HG03457 (cell line): Measurements from ENCODE around the gene MCF2L2.
"Not testable (repeated sequence)": the region's sequence is repeated elsewhere in the genome, so short reads cannot be mapped to it uniquely, and the experiment has no call there.

Experiments
- ATAC-seq: cut with Tn5 transposase; IDR thresholded peaks from one replicate; pipeline ENCODE4 v1.9.1; 2021; ENCODE audit warnings: moderate number of reproducible peaks; ENCODE audit not compliant: unreplicated experiment

Gene MCF2L2

DNA sequence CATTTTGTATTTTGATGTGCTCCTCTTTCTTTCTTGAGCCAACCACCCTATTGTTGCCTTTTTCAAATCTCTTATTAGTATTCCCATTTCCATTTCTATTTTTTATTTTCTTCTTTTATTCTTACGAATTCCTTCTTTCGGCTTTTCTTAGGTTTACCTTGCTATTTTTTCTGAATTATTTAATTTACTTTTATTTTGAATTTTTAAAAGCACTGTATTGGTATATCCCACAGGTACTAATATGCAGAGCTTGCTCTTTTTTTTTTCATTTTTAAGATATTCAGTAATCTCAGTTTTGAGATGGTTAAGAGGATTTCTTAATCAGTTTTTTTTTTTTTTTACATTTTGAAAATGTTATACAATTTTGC, 18.4 kb upstream of the MCF2L2 start:
- ATAC-seq, result no peak

DNA sequence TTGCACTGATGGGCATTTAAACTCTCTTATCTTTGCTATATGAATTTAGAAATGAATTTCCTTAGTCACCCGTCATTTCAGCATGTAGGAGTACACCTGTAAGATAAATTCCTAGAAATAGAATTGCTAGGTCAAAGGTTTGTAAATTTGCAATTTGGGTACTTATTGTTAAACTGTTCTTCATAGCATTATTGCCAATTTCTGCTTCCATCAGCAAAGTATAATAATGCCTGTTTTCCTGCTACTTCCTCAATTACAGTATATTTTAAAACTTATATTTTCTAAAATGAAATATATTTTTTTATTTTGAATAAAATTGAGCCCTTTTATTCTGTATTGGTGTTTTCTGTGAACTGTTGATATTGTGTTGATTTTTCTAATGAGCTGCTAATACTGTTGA, 16.3 kb upstream of the MCF2L2 start:
- no peak for ATAC-seq

DNA sequence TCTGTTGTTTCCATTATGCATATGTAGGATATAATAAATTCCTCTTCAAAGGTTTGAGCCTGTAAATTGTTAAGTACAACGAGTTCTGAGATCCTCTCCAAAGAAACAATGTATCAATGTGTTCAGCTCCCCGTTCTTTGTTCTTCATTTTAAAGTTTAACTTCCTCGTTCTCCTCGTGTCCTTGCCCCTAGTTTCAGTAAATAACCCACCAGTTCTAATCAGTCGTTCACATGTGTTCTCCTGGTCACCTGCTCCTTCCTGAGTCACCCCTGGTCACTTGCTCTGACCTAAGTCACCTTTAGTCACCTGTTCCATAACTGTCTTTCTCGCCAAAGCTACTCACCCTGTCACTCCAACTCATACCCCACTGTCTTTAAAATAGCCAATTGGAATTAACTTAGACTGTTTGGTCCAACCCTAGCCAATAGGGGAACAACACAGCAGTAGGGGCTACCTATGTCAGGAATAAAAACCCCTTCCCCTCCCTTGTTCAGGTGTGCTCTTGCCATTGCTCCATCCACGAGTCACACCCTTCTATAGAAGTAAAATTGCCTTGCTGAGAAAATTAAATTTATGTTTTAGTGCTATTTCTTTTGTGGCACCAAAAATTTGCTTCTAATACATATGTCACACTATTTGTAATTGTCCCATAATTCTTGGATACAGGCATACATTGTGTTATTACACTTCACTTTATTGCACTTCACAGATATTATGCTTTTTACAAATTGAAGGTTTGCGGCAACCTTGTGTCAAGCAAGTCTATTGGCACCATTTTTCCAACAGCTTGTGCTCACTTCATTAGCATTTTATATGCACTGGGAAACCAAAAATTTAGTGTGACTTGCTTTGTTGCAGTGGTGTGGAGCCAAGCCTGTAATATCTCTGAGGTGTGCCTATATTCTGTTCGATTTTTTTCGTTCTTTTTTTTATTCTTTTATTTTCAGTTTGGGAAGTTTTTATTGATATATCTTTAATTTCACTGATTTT, 15.3 kb upstream of the MCF2L2 start:
- ATAC-seq, result no peak

DNA sequence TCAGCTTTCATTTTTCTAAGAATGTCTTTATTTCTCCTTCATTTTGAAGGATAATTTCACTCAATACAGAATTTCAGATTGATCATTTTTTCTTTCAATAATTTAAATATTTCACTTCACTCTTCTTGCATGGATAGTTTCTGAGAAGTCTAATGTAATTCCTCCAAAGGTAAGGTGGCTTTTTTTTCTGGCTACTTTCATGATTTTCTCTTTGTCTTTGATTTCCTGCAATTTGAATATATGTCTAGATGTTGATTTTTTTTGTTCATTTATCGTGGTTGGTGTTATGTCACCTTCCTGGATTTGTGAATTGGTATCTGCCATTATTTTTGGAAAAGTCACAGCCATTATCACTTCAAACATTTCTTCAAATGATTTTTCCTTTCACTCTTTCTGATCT, 14.6 kb upstream of the MCF2L2 start:
- ATAC-seq, result no peak

DNA sequence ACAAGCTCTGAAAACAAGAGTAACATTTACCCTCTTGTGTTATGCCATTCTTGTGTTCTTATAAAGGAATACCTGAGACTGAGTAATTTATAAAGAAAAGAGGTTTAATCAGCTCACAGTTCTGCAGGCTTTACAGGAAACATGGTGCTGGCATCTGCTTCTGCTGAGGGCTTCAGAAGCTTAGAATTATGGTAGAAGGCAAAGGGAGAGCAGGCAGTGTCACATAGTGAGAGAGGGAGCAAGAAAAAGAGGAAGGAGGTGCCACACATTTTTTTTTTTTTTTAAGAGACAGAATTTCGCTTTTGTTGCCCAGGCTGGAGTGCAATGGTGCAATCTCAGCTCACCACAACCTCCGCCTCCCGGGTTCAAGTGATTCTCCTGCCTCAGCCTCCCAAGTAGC, 12.1 kb upstream of the MCF2L2 start:
- ATAC-seq, result not testable (repeated sequence)

DNA sequence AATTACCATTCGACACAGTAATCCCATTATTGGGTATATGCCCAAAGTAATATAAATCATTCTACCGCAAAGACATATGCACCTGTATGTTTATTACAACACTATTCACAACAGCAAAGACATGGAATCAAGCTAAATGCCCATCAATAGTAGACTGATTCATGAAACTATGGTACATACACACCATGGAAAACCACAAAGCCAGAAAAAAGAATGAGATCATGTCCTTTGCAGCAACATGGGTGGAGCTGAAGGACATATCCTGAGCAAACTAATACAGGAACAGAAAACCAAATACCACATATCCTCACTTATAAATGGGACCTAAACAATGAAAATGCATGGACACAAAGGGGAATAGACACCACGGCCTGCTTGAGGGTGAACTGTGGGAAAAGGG, 11.1 kb upstream of the MCF2L2 start:
- no peak for ATAC-seq

DNA sequence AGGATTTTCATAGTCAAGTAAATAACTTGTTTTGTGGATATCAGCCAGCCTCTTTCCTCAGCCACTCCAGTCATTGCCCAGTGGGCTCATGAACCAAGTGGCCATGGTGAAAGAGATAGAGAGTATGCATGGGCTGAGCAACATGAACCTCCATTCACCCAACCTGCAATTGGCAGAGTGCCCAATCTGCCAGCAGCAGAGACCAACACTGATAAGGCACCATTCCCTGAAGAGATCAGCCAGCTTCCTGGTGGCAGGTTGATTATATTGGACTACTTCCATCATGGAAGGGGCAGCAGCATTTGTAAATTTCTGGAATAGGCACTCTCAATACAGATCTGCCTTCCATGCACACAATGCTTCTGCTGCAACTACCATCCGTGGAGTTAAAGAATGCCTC, 10.3 kb upstream of the MCF2L2 start:
- ATAC-seq, result no peak

DNA sequence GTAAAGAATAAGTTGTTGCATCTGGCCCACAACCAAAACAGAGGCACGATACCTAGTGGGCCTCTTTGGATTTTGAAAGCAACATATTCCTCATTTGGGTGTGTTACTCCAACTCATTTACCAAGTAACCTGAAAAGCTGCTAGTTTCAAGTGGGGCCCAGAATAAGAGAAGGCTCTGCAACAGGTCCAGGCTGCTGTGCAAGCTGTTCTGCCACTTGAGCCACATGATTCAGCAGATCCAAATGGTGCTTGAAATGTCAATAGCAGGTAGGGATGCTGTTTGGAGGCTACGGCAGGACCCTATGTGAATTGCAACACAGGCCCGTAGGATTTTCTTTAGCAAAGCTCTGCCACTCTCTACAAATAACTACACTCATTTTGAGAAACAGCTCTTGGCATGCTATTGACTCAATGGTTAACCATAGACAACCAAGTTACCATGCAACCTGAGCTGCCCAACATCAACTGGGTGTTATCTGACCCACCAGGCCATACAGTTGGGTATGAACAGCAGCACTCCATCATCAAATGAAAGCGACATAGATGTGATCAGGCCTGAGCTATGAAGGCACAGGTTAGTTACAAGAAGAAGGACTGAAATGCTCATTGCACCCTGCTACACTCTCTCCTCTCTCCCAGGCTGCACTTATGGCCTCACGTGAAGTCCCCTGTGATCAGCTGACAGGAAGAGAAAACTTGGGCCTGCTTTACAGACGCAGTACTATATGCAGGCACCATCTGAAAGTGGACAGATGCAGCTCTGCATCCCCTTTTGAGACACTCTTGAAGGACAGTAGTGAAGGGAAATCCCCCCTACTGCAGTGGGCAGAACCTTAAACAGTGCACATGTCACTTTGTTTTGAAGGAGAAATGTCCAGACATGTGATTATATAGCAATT, 9.5 kb upstream of the MCF2L2 start:
- no peak for ATAC-seq

DNA sequence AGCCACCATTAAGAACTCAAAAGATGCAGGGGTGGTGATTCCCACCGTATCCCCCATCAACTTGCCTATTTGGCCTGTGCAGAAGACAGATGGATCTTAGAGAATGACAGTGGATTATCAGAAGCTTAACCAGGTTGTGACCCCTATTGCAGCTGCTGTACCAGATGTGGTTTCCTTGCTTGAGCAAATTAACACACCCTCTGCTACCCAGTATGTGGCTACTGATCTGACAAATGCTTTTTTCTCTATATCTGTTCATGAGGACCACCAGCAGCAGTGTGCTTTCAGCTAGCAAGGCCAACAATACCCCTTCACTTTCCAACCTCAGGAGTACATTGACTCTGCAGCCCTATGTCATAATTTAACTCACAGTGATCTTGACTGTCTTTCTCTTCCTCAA, 8.6 kb upstream of the MCF2L2 start:
- no peak for ATAC-seq

DNA sequence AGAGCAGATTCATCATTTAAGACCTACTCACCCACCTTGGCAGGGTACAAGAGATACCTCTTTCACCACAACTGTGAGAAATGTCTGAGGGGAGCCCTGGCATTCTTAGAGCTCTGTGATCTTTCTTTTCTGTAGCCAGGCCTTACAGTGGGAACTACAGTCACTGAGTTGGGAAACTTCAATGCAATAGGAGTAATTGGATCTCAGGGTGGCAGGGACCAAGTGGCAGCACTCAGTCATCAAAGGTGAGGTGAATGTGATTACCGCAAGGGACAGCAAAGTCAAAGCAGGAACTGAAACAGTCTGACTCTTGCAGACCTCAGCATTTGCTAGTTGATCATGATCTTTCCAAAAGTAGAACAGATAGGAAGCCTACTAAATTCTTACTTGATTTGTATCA, 7.2 kb upstream of the MCF2L2 start:
- peak; percentile 70 for ATAC-seq

DNA sequence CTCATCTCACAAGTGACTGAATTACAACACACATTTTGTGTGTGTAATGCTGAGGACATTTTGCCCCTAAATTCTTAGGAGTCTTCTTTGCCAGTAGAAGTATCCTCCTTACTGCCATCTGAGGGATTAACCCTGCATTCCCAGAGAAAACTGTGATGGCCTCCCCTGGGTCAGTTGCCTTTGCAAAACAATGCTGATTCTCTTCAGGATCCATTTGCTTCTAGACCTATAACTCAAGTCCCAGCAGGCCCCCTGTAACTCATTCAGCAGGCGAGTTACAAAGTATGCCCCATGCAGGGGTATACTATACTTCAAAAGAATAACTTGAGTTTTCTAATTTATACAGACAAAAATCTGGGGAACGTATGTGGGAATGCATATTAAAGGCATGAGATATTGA, 6.6 kb upstream of the MCF2L2 start:
- ATAC-seq, result no peak

DNA sequence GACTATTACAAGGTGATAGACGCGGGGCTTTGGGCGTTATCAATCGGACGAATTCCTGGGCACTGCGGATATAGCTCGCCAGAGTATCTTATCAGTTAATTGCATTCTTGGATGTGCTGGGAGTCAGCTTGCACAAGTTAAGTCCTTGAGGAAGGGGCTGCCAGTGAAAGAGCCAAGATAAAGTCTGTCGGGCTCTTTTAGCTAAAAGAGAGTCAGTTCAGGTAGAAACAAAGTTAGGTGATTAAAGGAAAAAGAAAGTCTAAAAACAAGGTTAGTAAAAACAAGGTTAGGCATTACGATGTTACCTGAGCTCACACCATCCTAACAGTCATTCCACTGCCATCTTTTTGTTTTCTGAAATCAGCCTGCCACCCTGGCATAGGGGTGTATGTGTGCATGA, 6.1 kb upstream of the MCF2L2 start:
- no peak for ATAC-seq

DNA sequence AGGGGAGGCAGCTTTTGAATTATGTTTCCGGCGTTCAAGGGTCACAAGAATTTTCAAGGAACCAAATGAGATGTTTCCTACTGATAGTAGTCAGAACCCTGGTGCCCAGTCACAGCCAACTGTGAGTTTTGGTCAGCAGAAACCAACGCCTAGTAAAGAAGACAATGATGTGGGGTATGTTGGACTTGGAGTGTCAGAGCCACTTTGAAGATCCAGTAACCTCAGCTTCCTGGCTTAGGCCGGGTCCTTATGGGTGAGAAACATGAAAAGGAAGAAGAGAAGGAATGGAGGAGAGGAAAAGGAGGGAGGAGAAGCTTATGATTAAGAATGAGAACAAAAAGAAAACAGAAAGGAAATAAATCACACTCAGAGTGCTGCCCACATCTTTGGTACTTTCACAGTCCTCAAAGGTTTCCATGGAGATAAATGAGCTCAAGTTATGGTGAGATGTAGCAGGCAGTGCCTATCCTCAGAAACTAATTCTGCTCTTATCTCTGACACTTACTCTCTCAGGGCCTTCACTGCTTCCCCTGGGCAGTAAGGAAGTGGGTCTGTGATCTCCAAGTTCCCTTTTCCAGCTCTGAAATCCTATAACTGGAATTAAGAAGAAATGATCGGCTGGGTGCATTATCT, 2.0 kb upstream of the MCF2L2 start:
- no peak for ATAC-seq

DNA sequence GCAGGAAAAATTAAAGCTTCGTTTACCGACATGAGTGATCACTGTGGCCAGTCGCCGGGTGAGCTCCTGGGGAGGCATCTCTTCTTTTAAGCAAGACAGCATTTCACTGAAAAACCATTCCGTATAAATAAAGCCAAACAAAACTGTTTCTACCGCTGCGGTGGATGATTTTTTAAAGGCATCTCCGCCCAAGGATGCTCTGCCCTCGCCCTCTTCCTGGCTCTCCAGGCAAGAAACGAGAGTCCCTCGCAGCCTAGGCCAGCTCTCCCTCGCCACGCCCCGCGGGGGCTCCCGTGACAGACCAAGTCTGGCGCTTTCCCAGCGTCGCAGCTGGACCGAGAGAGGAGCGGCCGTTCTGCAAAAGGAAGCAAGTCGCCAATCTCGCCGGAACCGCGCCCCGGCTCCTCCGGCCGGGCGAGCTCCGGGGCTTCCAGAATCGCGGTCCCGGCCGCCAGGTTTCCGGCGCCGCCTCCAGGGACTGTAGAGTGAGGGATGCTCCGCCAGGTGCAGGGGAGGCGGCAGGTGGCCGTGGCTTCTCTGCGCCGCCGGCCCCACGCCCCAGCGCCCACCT, 458 bp downstream of the MCF2L2 start:
- peak; percentile 31 for ATAC-seq

DNA sequence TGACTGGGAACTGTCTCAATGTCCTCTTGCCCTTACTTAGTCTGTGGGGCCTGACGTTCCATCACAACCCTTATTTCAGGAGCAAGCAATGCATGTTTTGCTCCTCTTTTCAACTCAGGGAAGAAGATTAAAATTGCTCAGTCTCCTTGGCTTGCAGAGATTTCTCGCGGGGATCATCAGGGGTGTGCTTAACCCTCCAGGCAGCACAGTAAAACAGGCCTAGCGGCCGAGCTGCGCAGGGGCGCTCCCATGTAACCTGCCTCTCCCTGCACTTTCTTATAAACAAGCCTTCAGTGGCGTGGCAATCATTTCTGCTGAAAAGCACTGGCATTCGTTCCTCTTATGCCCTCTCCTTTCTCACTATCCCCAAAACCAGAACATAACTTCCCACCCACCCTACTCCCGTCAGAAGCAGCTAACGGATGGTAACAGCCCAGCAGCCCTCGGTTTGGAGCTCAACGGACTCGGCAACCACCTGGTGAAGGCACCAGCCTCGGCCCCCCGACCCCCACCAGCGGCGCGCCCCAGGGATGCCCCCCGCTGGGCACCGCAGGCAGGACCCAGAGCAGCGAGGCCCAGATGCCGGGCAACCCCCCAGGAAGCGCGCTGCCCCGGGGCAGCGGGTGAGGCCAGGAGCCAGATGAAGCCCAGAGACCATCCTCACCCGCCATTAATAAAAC, 1.1 kb downstream of the MCF2L2 start:
- no peak for ATAC-seq

DNA sequence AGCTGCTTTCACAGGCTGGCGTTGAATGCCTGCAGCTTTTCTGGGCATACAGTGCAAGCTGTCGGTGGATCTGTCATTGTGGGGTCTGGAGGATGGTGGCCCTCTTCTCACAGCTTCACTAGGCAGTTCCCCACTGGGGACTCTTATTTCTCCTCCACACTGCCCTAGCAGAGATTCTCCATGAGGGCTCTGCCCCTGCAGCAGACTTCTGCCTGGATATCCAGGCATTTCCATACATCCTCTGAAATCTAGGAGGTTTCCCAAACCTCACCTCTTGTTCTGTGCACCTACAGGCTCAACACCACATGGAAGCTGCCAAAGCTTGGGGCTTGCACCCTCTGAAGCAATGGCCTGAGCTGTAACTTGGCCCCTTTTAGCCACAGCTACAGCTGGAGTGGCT, 9.6 kb downstream of the MCF2L2 start:
- not testable (repeated sequence) for ATAC-seq

DNA sequence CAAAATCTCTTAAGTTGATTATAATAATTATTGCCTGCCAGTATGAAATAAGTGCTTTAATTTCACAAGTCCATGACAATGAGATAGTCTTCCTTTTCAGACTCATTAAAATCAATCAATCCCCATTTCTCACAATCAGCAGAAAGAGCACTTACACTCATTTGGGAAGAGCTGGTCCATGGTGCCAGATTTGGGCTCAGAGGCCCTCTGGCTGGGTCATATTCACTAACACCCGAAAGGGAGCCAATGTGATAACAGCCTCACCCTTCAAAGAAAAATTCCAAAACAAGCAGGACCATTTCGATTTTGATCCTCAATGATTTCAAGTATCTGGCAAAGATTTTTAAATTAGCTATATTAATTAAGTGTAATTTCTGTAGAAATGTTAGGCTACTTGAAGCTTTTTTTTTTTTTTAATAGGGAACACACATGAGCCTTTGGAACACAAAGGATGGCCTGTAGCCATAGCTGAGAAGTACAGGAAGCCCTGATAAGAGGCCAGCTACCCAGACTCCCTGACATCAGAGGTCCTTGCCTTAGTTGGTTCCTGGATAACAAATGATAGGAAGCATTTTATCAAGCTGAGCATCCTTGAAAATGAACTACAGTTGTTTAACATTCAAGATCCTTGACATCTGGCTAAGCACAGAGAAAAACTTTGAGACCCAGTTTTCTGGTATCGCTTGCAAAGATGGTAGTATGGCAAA, 17.1 kb downstream of the MCF2L2 start:
- no peak for ATAC-seq

DNA sequence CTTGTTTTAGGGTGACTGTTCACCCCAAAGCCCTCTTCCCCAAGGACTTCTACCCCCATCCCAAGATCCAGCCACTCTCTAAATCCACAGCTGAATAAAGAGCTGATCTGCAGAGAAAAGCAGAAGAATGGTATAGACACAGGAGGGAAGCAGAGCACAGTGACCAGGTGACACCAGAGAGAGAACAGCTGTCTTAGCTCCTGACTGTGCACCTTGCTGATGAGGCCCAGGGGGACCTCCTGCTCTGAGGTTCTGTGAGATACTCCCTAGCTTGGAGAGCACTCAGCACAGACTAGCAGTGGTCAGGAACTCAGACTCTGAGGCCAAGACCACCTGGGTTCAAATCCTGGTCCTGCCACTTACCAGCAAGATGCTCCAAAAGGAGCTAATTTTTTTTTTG, 17.7 kb downstream of the MCF2L2 start:
- ATAC-seq, result no peak

DNA sequence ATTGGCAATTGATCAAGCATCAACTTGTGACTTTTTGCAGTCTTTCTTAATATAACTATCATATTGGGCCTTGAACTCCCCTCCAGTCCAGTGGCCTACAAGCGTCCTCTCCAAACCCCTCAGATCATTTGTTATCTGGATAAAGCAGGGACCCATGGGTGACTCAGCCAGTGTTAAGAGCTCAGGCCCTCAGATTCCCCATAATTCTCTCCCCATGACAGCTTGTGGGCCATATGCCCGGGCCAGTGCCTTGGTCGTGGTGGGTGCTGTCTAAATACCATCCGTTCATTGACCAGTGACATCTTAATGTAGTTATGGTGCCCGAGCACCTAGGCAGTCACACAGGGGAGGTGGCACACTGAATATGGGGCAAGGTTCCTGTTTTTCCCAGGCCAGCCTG, 18.1 kb downstream of the MCF2L2 start:
- no peak for ATAC-seq

DNA sequence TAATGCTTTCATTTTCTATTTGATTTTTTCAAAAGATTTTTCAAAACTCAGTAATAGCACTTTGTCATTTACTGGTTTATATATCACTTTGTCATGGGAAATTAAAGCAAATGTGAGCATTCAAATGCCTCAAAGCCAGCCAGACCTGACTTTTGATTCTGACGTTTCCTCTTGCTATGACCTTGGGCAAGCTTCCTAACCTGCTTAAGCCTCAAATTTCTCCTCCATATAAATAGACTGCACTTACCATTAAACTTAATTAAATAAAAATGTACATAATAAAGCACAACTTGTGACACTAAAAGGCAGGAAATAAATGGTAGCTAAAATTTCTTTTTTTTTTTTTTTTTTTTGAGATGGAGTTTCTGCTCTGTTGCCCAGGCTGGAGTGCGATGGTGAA, 19.2 kb downstream of the MCF2L2 start:
- ATAC-seq, result no peak
